ENCODE measurements around the gene IRAG1.
"Not testable (repeated sequence)": the region's sequence is repeated elsewhere in the genome, so short reads cannot be mapped to it uniquely, and the experiment has no call there.

The IRAG1 gene

DNA sequence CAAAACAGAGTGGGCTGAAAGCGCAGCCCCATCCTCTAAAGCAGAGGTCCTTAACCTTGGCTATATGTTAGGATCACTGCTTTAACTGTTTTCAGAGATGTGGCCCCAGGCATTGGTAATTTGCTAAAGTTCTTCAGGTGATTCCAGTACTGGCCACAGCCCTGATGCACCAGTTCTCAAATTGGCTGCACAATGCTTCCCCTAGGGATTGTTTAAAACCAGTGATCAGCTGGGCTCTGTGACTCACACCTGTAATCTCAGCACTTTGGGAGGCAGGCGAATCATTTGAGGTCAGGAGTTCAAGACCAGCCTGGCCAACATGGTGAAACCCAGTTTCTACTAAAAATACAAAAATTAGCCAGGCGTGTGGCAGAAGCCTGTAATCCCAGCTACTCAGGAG lies 8.4 kb upstream of the IRAG1 start:
- DNase-seq (ENCODE audit: low spot score) = no peak

DNA sequence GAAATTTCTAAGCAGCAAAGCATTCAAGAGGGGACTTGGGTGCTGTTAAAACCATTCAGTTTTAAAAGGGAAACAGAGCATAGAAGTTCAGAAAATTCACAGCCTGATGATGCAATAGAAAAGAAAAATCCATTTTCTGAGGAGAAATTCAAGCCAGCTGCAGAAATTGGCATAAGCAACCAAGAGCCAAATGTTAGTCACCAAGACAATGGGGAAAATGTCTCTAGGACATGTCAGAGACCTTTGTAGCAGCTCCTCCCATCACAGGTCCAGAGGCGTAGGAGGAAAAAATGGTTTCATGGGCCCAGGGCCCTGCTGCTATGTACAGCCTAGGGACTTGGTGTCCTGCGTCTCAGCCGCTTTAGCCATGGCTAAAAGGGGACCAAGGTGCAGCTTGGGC lies 5.5 kb upstream of the IRAG1 start:
- no peak for DNase-seq (ENCODE audit: low spot score)

DNA sequence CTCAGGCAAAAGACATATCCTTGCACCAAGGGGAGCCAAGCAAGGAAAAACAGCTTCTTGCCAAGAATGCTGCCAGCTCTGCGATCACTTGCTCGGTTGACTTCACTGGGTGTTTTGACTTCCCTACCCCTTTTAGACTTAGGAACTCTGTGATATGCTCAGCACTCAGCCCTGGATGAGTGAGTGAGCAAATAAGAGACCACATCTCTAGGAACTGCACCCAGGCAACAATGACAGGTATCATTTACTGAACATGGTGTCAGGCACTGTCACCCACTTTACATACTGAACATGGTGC lies 3.7 kb upstream of the IRAG1 start:
- no peak for DNase-seq (ENCODE audit: low spot score)

DNA sequence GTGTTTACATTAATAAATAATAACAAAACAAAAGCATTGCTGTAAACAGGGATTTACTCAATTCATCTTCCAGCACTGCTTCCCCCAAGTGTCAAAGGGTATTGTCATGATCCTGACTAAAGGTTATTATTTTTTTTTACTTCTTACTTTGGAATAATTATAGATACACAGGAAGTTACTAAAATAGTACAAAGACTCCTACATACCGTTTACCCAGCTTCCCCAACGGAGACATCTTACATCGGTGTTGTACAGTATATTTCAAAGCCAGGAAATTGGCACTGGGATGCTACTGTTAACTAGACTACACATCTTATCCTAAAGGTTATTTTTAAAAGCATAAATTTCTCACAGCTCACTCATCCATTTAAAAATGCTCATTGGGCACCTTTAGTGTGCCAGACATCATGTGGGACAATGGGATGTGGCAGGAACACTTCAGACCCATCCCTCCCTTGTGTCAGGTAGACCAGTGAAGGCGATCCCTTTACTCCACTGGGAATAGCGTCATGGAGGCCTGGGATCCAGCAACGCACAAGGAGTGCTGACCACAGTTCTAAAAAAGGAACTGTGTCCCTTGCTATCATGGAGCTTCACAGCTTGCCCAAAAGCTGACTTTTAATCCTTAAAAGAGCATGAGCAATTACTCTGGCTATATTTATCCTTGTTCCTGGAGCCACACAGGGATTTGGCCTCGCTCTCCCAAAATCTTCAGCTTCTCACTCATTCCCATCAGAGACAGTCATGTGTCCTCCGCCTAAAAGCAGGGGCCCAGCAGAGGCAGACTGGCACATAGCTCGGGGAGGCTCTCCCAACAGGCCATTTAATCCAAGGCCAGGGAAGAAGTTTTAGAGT lies 3.1 kb upstream of the IRAG1 start:
- DNase-seq (ENCODE audit: low spot score) = no peak

DNA sequence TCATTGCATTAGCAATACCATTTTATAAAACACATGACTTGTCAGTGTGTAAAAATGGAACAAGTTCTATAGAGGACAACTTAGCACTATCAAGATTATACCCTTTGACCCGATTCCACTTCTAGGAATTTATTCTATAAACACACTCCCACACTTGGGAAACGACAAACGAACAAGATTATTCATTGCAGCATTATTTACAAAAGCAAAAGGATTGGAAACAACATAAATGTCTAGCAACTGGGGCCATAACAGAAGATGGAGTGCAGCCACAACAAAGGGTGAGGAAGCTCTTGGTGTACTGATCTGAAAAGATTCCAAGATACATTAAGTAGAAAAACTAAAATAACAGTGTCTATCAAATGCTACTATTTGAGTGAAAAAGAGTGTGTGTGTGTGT lies 2.3 kb upstream of the IRAG1 start:
- DNase-seq (ENCODE audit: low spot score) = no peak

GRCh38 chr11:10694486-10695239 lies 1.1 kb upstream of the IRAG1 start:
- no peak for DNase-seq (ENCODE audit: low spot score)

- DNase-seq (ENCODE audit: low spot score) = no peak
These were observed 932 bp downstream of the IRAG1 start for GRCh38 chr11:10692531-10693115.

- no peak for DNase-seq (ENCODE audit: low spot score)
These were observed 5.2 kb downstream of the IRAG1 start for GRCh38 chr11:10688401-10688800.

GRCh38 chr11:10686311-10686710 lies 7.2 kb downstream of the IRAG1 start:
- no peak for DNase-seq (ENCODE audit: low spot score)

GRCh38 chr11:10683429-10683828 lies 10.1 kb downstream of the IRAG1 start:
- no peak for DNase-seq (ENCODE audit: low spot score)

DNA sequence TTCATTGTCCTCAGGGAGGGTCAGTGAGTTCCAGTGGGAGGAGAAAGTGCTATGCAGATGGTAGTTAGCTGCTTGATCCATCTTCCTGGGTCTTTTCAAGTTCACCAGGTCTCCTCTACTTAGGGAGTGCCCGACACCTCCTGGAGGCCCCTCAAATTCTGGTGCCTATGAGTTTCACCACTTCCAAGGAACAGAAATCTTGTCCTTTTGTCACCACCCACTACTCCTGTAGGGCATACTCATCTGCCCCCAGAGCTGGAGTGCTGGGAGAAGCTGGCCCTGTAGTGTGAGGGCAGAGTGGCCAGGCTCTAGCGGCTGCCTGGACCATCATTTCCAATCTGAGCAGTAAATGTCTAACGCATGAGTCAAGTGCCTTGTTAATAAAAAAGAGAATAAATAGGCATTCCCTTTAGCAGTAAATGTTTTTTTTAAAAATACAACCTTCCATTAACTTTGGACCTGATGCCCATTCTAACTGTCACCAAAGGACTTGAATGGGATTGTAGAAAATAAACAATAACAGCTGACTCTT lies 12.5 kb downstream of the IRAG1 start:
- DNase-seq (ENCODE audit: low spot score) = no peak

GRCh38 chr11:10680279-10680678 lies 13.3 kb downstream of the IRAG1 start:
- not testable (repeated sequence) for DNase-seq (ENCODE audit: low spot score)

DNA sequence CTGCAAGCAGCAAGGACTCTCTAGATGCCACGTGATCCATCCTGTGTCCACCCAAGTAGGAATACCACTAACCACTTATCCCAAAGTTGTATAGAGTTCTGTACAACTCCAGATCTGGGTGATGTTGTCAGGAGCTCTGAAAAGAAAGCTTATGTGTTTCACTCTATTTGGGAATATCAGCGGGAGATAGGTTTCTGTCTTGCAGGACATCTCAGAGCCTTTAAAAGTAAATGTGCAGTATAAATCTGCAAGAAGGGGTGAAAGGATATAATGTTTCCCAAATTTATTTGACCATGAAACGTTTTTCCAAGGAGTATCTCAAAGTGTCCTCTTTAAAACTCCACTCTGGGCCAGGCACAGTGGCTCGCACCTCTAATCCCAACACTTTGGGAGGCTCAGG lies 13.9 kb downstream of the IRAG1 start:
- DNase-seq (ENCODE audit: low spot score) = no peak

DNA sequence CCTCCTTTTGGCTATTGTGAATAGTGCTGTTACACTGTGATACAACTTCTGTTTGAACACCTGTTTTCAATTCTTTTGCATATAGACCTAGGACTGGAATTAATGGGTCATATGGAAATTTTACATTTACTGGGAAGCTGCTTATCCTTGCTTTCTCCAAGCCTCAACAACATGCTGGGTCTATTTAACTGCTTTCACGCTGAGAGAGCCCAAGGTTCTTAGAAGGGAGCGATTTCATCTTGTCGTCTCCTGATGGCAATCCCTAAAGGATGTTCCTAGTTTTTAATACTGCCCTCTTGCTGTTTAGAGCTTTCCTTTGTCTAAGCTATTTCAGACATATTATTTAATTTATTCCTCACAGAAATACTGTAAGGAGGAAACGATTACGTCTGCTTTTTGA lies 15.5 kb downstream of the IRAG1 start:
- no peak for DNase-seq (ENCODE audit: low spot score)

DNA sequence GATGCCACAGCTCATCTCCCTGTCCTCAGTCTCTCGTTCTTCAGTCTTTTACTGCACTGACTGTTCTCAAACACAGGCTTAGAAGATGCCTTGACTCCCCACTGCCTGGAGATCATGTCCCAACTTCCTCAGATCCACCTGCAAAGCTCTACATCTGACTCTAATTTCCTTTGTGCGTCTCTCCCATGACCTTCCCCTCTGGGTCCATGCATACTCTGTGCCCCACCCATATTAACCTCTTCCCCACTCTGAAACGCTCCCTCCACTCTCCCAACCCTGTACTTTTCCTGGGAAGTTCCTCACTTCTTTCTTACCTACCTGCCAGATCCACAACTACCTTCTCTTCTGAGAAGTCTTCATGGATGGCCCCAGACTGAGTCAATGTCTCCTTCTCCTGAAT lies 16.6 kb downstream of the IRAG1 start:
- DNase-seq (ENCODE audit: low spot score) = no peak

DNA sequence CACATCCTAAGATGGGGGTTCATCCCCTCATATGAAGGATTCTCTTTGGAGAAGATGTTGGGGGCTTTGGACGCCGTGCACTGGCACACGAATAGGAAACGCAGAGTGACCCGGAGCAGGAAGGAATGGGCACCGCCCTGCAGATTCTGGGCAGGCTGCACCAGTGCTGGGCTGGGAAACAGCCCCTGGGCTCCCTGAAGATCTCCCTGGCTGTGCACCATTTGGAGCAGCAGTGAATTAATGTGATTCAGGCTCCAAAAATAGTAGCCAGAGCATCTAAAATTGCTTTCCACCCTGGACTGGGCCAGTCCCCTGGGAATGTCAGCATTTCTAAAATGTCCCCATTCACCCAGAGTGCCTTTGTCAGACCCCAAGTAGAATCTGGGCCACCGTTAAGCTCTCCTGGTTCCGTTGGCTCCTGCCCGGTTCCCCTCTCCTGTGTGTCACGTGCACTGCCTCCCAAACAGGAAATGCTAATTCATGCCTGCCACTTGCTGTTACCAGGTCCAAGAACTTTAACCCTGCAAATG lies 18.6 kb downstream of the IRAG1 start:
- DNase-seq (ENCODE audit: low spot score) = no peak

DNA sequence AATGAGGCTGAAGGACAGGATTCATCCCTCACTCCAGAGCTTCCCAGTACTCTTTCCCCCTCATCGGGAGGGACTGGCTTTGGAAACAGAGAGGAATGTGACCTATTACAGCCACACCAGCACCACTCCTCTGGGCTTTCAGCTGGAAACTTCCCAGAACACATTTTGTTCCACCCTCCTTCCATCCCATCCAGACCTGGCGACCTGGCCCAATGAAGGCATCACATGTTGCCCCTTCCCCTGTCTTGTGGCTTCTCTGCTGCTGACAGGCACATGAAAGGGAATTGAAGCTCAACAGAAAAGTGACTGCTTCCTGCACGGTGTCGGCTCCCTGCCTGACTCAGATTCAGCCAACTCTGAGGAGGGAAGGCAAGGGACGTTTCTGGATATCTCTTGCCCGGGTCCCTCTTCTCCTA lies 19.1 kb downstream of the IRAG1 start:
- DNase-seq (ENCODE audit: low spot score) = no peak

- no peak for DNase-seq (ENCODE audit: low spot score)
These were observed 20.0 kb downstream of the IRAG1 start for GRCh38 chr11:10673501-10674062.

DNA sequence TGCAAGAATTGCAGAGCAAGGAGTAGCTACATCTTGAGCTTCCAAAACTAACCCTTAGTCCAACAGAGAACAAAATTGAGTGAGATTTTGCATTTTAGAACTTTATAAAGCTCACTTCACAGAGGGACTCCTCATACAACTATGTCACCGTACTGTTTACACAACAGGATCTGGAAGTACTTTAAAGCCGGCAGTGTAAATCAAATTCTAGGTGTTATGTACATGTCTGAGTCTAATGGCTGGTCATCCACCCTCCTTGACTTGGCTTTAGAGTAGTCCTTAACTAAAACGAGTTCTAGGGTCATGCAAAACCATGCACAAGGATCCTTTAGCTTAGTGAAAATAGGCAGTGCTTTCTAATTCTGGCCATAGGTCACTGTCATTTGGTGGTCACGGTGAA lies 23.5 kb downstream of the IRAG1 start:
- no peak for DNase-seq (ENCODE audit: low spot score)

DNA sequence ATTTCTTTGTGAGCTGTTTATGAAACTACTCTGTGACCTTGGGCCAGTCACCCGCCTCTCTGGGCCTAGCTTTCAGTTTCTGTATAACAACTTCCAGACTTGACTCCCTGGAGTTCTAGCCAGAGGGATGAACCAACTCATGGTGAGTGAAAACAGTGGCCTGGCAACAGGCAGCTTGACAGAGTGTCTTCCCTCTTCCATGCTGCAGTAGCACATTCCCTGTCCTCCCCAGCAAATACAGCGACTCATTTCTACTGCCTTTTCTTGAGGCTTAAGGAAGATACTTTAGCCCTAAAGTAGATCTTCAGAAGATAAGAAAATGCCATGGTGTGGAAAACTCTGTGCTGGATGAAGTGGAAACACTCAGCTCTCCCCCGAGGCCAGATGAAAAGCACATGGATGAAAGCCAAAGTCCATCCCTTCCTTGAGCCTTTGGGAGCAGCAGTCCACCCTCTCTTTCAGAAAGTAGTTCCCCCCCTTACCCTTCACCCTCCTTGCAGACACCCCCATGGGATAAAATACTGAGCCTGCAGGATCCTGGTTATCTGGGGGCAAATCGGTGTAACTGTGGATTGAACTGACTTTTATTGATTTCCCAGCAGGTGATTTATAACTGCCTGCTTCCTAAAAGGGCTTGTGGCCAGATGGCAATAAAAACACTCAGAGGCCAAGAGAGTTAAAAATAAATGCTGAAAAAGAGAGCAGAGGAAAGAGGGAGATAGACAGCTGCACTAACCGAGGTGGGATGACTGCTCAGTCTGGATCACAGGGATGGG lies 24.1 kb downstream of the IRAG1 start:
- peak; percentile 92 for DNase-seq (ENCODE audit: low spot score)

DNA sequence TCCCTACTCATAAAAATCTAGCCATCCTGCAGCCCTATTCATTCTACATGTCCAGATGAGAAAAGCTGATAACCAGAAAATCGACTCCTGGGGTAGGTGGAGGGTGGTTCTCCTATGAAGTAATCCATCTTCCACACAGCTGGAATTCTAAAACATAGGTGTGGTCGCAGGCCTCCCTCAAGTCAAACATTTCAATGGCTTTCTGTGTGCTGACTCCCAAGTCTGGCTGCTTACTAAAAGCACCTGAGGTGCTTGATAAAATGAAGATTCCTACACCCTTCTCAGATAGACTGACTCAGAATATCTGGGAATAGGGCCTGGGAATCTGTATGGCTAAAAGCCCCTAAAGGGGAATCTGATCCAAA lies 26.1 kb downstream of the IRAG1 start:
- no peak for DNase-seq (ENCODE audit: low spot score)
